ENCODE data around the gene KLHL35.

GRCh38 chr11:75449776-75450175, 16.8 kb upstream of the KLHL35 start:
- TF ChIP-seq REST (IDR thresholded peaks at IDR 0.05; ENCODE audit: unreplicated experiment) (no peak), EZH2 (IDR thresholded peaks at IDR 0.05; ENCODE audit: low read depth, unreplicated experiment) (no peak), CTCF (conservative IDR thresholded peaks at IDR 0.05; ENCODE audit: low read depth in 2 of 2) (no peak), JUNB (IDR thresholded peaks at IDR 0.05; ENCODE audit: unreplicated experiment) (no peak), CREB1 (CRISPR knock-in tag; IDR thresholded peaks at IDR 0.05; ENCODE audit: low read depth) (no peak)

All from GM23338 (cell line).